ENCODE data around the gene COX8A. TPM values are rescaled to one million over a fixed set of nuclear protein-coding genes. Genes with fewer than 3 reads are reported as not detected.

COX8A gene
- total RNA-seq, 1 donor from 2014 or later, result 920 TPM

- H3K36me3 ChIP-seq, result peaks cover 18% of the 10 kb centered on the region
- no peak for DNase-seq
- no peak overlapping the region for H3K4me3 ChIP-seq
- intact Hi-C loops (cut with micrococcal nuclease), result no loop called here
- TF ChIP-seq CTCF (IDR thresholded peaks at IDR 0.05; ENCODE audit: borderline replicate concordance), result no peak
- peaks cover 75% of the 10 kb centered on the region for H3K4me1 ChIP-seq
- H3K27ac ChIP-seq (replicated peaks), result no peak overlapping the region
- H3K9me3 ChIP-seq (replicated peaks), result no peaks in the 10 kb centered on the region
- no peaks in the 10 kb centered on the region for H3K27me3 ChIP-seq (ENCODE audit: low read depth)
These were observed 31.6 kb upstream of the COX8A start for GRCh38 chr11:63942803-63943202.

- no peaks in the 10 kb centered on the region for H3K9me3 ChIP-seq (replicated peaks)
- no peak for TF ChIP-seq CTCF (IDR thresholded peaks at IDR 0.05; ENCODE audit: borderline replicate concordance)
- peaks cover 53% of the 10 kb centered on the region for H3K4me1 ChIP-seq
- intact Hi-C loops (cut with micrococcal nuclease), result loop anchor here (2.0 kb wide), 1 partner anchor 108 kb away; no protein-coding TSS in a partner anchor
- H3K4me3 ChIP-seq, result peak overlapping the region; percentile 49
- no peaks in the 10 kb centered on the region for H3K27me3 ChIP-seq (ENCODE audit: low read depth)
- DNase-seq, result peak; percentile 45
- H3K36me3 ChIP-seq, result peaks cover 23% of the 10 kb centered on the region
- peak overlapping the region; percentile 83 for H3K27ac ChIP-seq (replicated peaks)
These were observed 29.4 kb upstream of the COX8A start for GRCh38 chr11:63944987-63945386.

DNA sequence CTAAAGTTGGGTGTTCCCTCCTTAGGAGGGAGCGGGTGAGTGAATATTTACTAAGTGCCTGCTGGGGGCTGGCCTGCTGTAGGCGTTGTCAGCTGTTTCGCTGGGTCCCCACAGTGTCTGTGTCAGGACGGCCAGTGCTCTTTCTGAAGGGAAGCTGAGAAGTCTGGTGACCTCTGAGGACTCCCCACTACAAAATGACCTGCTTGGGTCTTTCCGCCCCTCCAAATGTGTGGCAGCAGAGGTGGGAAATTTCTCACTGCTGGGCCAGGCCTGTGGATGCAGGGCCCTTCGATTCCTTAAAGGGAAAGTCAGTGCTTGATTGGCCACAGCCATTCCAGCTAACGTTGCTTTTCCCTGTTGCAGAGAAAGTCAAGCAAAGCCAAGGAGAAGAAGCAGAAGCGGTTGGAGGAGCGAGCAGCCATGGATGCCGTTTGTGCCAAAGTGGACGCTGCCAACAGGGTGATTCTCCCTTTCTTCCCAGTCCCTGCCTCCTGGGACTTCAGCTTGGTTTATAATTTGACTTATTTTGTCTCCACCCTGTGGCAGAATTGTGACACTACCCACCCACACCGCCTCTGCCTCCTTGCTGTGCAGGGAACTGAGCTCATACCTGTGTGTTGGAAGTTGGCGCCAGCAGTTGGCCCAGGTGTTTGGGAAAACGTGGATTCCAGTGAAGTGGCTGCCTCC is 28.8 kb upstream of the COX8A start:
- intact Hi-C loops (cut with micrococcal nuclease), result loop anchor here (2.0 kb wide), 1 partner anchor 109 kb away; no protein-coding TSS in a partner anchor
- TF ChIP-seq CTCF (IDR thresholded peaks at IDR 0.05; ENCODE audit: borderline replicate concordance), result peak; percentile 86

GRCh38 chr11:63951779-63952536 is 22.5 kb upstream of the COX8A start:
- Histone ChIP-seq H3K27me3 (ENCODE audit: low read depth) (no peaks in the 10 kb centered on the region), H3K27ac (replicated peaks) (no peak overlapping the region), H3K9me3 (replicated peaks) (no peaks in the 10 kb centered on the region), H3K4me3 (no peak overlapping the region), H3K4me1 (no peaks in the 10 kb centered on the region), H3K36me3 (peaks cover 69% of the 10 kb centered on the region)
- intact Hi-C loops (cut with micrococcal nuclease), result no loop called here
- TF ChIP-seq CTCF (IDR thresholded peaks at IDR 0.05; ENCODE audit: borderline replicate concordance), result no peak
- DNase-seq, result no peak

More for the DNA sequence above, 28.8 kb upstream of the COX8A start:
- no peaks in the 10 kb centered on the region for H3K27me3 ChIP-seq (ENCODE audit: low read depth)
- H3K27ac ChIP-seq (replicated peaks), result peak overlapping the region; percentile 83
- H3K9me3 ChIP-seq (replicated peaks), result no peaks in the 10 kb centered on the region
- H3K4me1 ChIP-seq, result peaks cover 48% of the 10 kb centered on the region
- DNase-seq, result peak; percentile 55
- H3K4me3 ChIP-seq, result peak overlapping the region; percentile 49
- peaks cover 27% of the 10 kb centered on the region for H3K36me3 ChIP-seq

DNA sequence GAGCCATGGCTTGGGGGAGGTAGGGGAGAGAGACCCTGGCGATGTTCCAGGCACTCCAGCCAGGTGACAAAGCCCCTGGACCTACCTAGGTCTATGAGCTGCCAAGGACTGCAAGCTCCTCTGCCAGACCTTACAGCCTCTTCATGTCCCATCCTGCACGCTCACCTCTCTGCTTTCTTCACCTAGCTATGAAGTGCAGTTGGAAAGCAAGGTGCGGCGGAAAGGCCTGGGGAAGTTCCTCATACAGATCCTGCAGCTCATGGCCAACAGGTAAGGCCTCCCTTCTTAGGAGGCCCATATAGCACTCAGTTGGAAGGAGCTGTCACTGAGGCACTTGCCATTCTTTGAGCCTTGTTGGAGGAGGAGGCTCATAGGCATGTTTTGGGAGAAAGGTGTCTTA is 21.9 kb upstream of the COX8A start:
- no peaks in the 10 kb centered on the region for H3K9me3 ChIP-seq (replicated peaks)
- no peaks in the 10 kb centered on the region for H3K27me3 ChIP-seq (ENCODE audit: low read depth)
- intact Hi-C loops (cut with micrococcal nuclease), result no loop called here
- H3K27ac ChIP-seq (replicated peaks), result no peak overlapping the region
- H3K4me1 ChIP-seq, result no peaks in the 10 kb centered on the region
- no peak for TF ChIP-seq CTCF (IDR thresholded peaks at IDR 0.05; ENCODE audit: borderline replicate concordance)
- no peak for DNase-seq
- peaks cover 63% of the 10 kb centered on the region for H3K36me3 ChIP-seq
- no peak overlapping the region for H3K4me3 ChIP-seq
